NCI-H2227 (cell line): ENCODE results near the gene AMELY.
"Not testable (repeated sequence)": the region's sequence is repeated elsewhere in the genome, so short reads cannot be mapped to it uniquely, and the experiment has no call there.

Experiments
- DNase-seq: peaks from one replicate; lab custom pipeline; 2025; ENCODE audit not compliant: unreplicated experiment; lab: John Stamatoyannopoulos, UW

Gene AMELY, protein sequence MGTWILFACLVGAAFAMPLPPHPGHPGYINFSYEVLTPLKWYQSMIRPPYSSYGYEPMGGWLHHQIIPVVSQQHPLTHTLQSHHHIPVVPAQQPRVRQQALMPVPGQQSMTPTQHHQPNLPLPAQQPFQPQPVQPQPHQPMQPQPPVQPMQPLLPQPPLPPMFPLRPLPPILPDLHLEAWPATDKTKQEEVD

DNA sequence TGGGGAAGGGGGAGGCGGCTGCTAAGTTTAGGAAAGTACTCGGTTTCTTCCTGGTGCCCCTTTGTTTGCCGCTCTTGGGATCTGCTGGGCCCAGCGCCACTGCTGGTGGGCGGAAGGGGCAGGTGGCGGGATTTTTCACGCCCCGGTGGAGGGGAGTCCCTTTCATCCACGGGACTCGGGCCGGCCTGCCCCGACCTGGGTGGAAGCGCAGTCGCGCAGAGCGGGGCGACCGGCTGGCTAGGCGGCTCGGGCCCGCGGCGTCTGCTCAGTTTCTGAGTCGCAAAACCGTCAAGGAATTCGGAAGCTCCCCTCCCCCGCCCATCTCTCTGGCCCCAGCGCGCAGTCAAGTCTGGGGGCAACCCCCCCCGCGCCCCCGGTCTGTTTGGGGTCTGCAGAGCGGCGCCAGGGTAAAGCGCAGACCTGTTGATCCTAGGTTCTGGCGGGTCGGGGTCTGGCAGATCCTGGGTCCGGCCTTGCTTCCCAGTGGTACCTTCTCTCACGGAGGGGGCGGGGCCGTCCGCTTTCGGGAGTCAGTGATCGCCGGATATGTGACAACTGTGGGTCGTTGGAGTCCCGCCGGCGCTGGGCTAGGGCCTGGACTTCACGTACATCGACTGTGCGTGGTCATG lies at the start of gene AMELY:
Gene AMELY (minus strand): TSS at position 500 of the 629 bp plus-strand sequence. CDS start 39,144 bp downstream, outside the sequence.
- DNase-seq = no peak

DNA sequence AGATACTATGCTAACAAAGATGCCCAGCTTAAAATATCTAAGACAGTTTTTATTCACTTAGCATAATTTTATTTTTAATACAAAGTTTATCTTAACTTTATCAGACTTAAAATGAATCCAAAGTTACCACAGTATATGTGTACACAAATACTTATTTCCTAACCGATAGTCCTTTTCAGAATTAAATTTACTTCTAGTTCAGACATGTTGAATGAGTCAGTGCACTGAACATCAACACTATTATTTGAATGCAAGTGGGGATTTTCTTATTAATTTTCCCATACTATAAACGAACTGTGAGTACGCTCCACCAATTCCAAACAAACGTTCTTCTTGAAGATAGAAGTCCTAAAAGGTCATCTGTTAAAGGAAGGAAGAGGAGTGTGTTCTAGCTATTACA lies 38.4 kb upstream of the AMELY start:
- DNase-seq = no peak

DNA sequence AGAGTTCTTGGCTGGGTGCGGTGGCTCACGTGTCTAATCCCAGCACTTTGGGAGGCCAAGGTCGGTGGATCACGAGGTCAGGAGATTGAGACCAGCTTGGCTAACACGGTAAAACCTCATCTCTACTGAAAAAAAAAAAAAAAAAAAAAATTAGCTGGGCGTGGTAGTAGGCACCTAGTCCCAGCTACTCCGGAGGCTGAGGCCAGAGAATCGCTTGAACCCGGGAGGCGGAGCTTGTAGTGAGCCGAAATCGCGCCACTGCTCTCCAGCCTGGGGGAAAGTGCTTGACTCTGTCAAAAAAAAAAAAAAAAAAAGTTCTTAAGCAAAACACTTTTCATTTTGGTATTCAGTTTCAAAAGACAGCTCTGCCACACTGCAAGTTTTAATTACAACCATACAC lies 36.8 kb upstream of the AMELY start:
- no peak for DNase-seq

DNA sequence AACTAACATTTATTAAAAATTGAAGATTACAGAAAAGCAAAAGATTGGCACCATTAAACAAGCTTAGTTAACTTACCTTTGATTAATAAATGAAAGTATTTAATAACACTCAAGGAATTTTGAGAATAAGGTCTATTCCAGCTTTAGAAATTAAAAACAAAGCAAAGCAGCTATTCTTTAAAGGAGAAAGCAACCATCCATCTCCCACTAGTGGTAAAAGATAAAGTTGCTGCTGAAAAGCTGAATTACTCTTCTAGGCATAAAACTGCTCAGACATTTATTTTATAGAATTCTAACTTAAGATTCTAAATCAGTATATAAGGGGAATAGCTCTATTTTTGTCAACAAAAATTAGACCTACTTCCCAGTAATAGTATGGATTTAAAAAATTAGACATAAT lies 36.1 kb upstream of the AMELY start:
- DNase-seq = no peak

DNA sequence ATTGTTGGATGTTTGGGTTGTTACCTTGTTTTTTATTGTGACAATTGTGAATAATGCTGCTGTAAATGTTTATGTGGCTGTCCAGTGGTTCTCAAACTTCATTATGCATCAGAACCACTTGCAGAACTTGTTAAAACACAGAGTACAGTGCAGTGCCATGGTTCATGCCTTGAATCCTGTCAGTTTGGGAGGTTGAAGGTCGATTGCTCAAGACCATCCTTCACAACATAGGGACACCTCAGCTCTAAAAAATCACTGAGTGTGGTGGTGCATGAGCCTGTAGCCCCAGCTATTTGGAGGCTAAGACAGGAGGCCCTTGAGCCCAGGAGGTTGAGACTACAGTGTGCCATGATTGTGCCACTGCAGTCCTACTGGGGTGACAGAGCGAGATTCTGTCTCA lies 23.9 kb upstream of the AMELY start:
- no peak for DNase-seq

DNA sequence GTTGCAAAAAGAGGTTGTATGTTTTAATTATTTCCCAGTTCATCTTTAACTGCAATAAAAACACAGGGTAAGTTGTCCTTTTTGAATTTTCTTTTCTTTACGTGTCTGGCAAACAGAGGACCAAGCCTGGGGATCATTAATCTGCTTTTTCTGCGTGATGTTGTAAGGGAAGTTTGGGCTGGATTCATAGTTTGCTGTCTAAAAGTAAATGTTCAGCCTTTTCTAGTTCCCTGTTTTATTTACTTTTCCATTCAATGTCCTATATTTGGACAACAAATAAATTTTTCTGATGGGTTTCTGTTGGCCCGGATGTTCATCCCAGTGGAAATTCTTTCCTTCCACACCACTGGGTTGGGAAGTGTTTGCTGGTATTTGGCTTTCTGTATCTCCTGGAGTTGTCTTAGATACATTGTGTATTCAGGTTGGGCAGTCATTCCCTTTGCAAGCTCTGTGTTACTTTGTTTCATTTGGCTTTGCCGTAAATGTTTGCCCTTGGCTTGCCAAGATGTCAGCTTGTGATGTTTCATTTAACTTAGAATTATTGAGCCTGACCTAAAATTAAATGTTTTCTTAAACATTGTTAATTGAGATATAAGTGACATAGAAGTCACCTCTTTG lies 20.3 kb upstream of the AMELY start:
- no peak for DNase-seq

DNA sequence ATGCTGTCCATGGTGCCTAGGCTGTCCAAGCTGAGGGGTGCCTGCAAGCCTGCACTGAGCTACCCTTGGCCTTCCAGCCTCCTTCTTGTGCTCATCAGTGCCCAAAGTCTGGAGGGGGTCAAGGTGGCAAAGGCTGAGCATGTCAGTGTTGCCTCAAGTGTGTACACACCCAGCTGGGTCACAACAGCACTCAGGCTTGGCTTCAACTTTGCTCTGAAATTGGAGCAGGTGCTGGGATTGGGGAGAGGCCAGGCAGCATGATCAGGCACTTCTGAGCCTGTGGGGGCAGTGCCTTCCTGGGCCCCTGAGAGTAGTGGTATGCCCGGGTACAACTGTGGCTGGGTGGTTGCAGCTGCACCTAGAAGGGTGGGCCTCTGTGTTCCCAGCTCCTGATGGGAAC lies 17.7 kb upstream of the AMELY start:
- no peak for DNase-seq

DNA sequence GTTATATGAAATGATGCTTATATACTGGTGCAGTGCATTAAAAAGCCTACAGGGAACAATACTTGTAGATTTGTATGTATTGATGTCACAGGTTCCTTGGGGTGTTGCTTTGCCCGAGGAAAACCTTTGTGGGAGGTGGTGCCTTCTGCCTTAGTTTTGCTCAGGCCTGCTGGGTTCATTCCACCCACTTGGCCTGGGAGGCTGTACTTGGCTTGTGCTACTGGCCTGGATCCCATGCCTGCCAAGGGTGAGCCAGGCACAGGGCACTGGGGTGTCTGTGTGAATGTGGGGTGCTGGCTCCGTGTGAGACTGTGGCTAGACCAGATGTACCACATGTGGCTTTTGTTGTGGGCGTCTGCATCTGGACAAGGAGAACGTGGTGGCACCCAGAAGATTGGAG lies 16.7 kb upstream of the AMELY start:
- DNase-seq = no peak

DNA sequence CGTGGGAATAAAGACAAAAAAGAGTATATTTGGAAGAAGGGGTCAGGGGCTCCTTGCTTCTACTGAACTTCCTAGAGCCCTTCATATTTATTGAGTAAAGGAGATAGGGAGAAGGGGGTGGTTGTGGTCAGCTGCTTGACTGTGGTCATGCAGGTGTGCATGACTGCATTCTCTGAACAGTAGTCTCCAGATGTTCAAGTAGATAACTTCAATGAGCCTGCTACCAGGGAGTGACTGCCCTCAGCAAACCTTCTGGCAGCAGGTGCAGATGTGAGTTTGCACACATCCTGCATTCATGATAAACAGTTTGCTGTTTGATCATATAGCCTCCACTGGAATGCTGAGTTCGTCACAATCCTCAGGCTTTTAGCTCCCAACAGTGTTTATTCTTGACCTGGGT lies 9.5 kb upstream of the AMELY start:
- no peak for DNase-seq

DNA sequence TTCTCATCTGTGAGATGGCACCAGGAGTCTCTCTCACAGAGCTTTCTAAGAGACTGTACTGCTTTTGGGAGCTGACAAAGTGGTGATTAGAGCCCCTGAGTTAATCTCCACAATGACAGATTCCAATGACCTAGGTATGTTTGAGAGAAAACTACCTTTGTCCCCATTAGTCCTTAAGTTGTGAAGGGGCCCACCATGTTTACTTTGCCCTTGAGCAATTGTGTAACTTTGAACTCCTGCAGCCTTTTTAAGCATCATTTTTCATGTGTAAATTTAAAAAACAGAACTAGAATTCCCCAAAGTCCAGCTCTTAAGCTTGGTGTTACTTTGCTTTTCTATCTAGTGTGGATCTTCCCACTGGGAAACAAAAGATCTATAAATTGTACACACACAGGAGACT lies 1.8 kb upstream of the AMELY start:
- no peak for DNase-seq

DNA sequence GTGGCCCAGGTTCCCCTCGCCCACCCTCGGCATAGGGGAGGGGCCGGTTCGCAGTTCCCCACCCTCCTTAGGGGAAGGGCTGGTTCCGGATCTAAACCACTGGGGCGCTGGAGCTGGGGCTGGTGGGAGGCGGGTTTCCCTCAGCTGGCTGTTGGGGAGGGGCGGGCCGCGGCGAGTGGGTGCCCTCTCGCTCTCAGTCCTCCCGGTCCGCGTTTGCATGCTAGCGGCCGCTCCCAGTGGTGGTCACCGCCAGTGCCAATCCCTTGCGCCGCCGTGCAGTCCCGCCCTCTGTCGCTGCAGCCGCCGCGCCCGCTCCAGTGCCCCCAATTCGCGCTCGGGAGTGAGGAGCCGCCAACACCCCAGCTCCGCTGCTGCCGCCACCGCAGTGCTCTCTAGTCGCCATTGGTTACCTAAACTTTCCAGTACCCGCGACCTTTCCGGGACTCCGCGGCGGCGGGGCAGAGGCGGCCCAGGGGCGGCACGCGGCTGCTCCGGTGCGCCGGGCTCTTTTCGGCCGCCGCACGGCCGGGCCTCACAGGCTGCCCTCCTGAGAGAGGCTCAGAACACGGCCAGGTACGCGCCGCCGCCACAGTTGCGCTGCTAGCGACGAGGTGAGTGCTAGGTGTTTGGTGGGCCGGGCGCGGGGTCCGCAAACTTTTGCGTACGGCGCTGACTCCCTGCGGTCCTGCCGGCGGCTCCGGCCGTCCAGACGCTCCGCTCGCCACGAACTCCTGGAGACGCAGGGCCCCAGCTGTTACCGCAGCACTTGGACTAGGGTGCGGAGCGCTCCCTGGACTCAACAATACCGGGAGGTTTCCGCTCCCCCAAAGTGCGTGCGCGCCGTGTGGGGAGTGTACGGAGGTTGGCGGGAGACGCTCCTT lies 940 bp downstream of the AMELY start, which contains the start of gene TBL1Y:
Gene TBL1Y (plus strand): TSS at position 326 of the 881 bp plus-strand sequence. CDS start 114,388 bp downstream, outside the sequence.
- DNase-seq = no peak

DNA sequence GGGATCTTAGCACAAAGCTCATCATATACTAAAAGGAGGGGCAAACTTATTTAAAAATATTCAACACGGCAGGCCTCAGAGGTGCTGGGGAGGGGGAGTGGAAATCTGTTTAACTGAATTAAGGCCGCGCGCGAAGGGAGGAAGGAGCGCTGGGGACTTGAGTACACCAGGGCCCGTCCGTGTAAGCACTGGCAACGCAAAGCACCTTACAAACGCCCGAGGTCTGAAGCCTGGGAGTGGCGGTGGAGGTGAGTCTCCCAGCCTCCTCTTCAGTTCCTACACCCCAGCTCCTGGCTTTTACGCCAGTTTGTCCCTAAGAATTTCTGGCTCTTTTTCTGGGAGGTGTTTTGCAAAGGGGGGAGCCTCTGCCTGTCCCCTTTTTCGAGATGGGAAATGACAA lies 1.7 kb downstream of the AMELY start:
- no peak for DNase-seq

DNA sequence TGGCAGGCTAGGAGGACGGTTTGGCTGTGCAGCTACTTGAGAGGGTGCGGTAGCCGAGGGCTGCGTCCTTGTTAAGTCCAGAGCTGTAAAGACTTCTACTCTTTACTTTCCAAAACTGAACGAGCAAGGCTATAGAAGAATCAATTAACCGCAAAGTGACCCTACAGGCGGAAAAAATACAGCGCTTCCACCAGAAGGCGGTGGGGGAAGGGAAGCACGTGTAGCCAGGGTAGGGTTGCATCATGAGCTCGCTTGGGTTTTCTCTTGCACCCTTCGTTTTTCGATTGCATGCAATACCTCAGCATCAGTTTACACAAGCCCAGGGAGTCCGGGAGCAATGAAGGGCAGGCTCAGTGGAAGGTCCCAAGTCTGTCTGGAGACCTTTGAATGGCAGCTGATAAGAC lies 2.4 kb downstream of the AMELY start:
- no peak for DNase-seq

DNA sequence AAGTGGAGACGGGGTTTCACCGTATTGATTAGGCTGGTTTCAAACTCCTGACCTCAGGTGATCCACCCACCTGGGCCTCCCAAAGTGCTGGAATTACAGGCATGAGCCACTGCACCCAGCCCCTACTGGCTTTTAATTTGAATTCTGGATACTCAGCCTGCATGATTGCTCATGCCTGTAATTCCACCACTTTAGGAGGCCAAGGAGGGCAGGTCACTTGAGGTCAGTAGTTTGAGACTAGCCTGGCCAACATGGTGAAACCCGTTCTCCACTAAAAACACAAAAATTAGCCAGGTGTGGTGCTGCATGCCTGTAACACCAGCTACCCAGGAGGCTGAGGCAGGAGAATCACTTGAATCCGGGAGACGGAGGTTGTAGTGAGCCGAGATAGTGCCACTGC lies 3.5 kb downstream of the AMELY start:
- DNase-seq = not testable (repeated sequence)

DNA sequence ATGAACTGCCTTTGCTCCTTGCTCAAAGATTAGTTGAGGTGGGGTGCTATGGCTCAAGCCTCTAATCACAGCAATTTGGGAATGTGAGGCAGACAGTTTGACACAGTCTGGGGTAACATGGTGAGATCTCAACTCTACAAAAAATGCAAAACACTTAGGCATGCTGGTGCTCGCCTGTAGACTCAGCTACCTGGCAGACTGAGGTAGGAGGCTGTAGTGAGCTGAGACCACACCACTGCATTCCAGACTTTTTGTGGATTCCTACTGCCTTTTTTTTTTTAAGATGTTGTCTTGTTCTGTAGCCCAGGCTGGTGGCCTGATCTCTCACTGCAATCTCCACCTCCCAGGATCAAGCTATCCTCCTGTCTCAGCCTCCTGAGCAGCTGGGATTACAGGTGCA lies 4.0 kb downstream of the AMELY start:
- no peak for DNase-seq

DNA sequence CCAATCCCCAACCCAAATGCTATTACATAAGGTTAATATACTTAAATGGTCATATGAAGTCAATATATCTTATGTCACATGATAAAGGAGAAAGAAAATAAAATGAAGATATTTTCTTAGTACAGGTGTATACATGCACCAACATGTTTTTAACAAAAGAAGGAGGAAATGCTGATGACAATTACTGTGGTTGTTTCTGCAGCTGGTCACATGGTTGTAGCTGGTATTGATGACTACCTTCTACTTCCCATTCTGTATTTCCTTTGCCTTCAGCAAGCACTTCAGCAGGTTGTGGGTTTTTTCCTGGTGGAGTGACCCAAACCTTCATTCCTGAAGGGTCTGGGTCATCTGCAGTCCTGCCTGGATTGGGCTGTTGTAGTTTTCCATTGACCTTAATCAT lies 9.4 kb downstream of the AMELY start:
- not testable (repeated sequence) for DNase-seq

DNA sequence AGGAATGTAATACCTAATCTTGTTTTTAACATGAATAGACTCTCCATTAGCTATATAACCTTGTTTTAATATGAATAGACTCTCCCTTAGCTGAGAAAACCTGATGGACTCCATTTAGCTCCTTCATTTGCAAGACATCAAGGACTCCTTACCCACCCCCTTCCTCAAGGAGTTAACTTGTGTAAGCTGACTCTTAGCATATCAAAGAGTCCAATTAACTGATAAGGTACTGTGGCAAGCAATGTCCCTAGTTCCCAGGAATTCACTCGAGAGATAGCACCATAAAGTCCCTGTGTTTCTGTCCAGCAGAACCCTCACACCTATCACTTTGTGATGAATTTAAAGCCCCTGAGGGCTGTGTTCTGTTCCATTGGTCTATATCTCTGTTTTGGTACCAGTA lies 16.3 kb downstream of the AMELY start:
- DNase-seq = no peak

DNA sequence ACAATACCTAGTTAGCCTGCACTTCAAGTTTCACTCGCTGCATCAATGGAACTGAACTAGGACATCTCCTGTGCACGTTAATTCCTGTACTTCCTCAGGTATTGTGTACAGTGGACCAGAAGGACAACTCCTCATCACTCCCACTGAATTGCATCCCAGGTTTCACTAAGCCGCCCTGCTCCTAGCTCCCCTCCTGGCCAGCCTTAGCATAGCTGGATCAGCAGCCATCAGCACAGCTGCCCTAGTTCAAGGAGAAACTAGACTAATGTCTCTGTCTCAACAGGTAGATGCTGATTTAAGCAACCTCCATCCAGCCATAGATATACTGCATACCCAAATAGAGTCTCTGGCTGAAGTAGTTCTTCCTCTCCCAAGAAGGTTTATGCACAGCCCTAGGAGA lies 17.1 kb downstream of the AMELY start:
- DNase-seq = no peak

DNA sequence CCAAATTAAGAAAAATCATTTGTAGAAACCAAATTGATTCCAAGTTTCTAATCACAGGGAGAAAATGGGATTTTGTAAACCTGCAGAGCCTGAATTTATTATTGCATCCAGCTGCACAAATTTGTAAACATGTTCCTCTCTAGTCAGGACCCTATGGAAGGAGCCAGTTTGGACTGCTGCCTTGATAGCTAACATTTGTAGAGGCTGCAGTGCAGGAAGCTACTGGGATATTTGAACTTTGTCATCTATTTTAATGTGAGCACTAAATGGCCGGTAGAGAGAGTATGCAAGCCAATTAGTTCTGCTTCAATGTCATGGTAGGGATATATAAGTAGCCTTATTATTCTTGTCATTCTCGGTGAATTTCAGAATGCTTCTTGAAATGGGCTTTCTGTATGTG lies 62.2 kb downstream of the AMELY start:
- DNase-seq = no peak

DNA sequence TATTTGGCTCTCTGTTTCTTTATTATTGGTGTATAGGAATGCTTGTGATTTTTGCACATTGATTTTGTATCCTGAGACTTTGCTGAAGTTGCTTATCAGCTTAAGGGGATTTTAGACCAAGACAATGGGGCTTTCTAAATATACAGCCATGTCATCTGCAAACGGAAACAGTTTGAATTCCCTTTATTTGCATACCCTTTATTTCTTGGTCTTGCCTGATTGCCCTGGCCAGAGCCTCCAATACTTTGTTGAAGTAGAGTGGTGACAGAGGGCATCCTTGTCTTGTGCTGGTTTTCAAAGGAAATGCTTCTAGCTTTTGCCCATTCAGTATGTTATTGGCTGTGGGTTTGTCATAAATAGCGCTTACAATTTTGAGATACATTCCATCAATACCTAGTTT lies 68.9 kb downstream of the AMELY start:
- not testable (repeated sequence) for DNase-seq
